Measurements from ENCODE around the gene CNST.

DNA sequence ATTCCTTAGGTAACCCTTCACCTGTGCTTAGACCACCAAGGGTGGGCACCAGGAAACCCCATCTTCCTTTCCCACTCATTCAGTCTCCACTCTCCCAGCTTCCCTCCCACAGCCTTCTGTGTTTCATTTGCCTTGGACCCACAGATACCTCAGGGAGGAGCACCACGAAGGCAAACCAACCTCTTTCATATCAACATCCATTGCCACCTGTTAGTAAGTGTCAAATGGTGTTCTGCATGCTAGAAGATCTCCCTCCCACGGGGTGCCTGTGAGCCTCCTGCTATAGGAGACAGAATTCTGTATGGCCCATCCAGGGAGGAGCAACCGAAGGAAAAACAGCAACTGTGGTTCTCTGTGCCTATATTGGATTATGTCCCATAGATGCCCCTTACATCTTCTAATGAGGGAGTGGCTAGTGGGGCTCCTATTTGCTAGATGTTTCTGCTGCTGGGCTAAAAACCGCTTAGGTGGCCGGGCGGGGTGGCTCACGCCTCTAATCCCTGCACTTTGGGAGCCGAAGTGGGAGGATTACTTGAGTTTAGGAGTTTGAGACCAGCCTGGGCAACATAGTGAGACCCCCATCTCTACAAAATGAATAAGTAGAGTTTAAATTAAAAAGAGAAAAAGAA is 132.3 kb downstream of the CNST start:
- TF ChIP-seq CTCF (IDR thresholded peaks at IDR 0.05; ENCODE audit: insufficient read depth, low read length, poor library complexity, severe bottlenecking) (no peak), EZH2phosphoT487 (conservative IDR thresholded peaks at IDR 0.05; ENCODE audit: low read length) (no peak)

Measured in SU-DHL-6 (cell line).